ENCODE results near the gene RRP12. TPM values are rescaled to one million over a fixed set of nuclear protein-coding genes. Genes with fewer than 3 reads are reported as not detected.
"Not testable (repeated sequence)": the region's sequence is repeated elsewhere in the genome, so short reads cannot be mapped to it uniquely, and the experiment has no call there.

RRP12 gene
- total RNA-seq, 2 donors from 2014 or later = 27.8 to 33.5 TPM

DNA sequence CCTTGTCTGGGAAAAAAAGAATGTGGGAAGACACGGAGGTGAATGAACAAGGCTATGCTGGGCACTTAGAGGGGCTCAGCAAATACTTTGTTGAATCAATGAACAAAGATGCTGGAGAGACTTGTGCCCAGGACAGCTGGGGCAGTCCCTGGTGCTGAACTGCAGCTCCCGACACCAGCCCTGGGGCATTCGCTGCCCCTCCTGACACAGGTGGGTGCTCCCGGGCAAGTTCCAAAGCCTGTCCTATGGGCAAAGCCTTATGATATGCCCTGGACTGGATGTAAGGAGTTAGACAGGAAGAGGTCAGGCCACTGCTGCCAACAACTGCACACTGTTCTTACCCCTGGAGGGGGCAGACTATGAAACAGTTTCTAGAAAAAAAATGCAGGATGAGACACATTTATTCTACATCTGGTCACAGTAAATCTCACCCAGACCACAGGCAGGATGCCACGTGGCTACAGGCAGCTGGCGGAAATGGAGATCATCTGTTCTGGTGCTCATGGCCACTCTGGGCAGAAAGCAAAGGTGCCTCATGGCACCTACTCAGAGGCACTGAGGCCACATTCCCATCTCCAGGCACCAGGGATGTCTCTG is 44.7 kb downstream of the RRP12 start:
- H3K9me3 Mint-ChIP-seq = no peaks in the 10 kb centered on the region
- peaks cover 2 to 9% of the 10 kb centered on the region in 2 donors for H3K36me3 Mint-ChIP-seq (ENCODE audit: insufficient read depth in 2 of 2)
- H3K4me3 Mint-ChIP-seq = no peak overlapping the region
- DNase-seq = no peak
- no peaks in the 10 kb centered on the region for H3K4me1 Mint-ChIP-seq (ENCODE audit: low read depth)
- no peak overlapping the region for H3K27ac Mint-ChIP-seq
- ATAC-seq (replicated peaks in 1 of 2) = peak in 1 of 2 donors; percentile 5
- H3K27me3 Mint-ChIP-seq (ENCODE audit: low read depth) = no peaks in the 10 kb centered on the region

DNA sequence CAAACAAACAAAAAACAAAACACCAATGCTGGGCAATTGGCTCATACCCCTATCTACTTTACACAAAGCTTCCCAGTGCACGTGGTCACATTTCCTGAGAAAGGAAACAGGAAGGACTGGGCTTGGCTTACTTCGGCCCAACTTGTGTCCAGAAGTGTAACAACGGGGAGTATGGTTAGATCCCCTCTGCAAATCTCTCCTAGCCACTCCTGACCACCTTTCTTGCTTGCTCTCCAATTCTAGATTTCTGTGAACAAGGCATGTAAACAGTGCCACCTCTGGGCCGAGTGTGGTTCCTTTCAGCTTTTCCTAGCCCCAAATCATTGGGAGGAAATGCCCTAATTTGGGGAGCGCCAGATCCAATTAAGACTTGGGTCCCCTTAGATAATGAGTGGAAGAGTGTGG is 45.6 kb downstream of the RRP12 start:
- peaks cover 2 to 9% of the 10 kb centered on the region in 2 donors for H3K36me3 Mint-ChIP-seq (ENCODE audit: insufficient read depth in 2 of 2)
- ATAC-seq (replicated peaks in 1 of 2) = no peak
- H3K9me3 Mint-ChIP-seq = no peaks in the 10 kb centered on the region
- H3K4me1 Mint-ChIP-seq (ENCODE audit: low read depth) = no peaks in the 10 kb centered on the region
- no peak for DNase-seq
- no peak overlapping the region for H3K4me3 Mint-ChIP-seq
- H3K27ac Mint-ChIP-seq = no peak overlapping the region
- no peaks in the 10 kb centered on the region for H3K27me3 Mint-ChIP-seq (ENCODE audit: low read depth)

DNA sequence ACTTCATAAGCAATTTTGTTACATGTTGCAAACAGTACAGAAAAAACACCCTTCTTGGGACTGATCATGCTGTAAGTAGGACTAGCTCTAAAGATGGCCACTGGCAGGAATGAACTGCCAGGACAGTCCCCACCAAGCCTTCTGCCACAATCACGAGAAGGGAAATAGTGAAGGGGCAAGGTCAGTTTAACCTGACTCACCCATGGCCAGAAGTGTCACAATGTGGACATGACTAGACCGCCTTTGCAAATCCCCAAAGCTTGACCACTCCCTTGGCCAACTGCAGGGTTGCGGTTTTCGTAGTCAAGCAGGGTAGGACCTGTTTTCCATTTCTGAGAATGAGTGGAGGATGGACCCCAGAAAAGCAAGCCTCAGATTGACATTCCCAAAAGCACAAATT is 47.2 kb downstream of the RRP12 start:
- Mint-ChIP-seq H3K27ac (no peak overlapping the region), H3K4me1 (ENCODE audit: low read depth) (no peaks in the 10 kb centered on the region), H3K36me3 (ENCODE audit: insufficient read depth in 2 of 2) (peaks cover 2 to 9% of the 10 kb centered on the region in 2 donors), H3K9me3 (no peaks in the 10 kb centered on the region), H3K4me3 (no peak overlapping the region), H3K27me3 (ENCODE audit: low read depth) (no peaks in the 10 kb centered on the region)
- DNase-seq (no peak), ATAC-seq (replicated peaks in 1 of 2) (no peak)

DNA sequence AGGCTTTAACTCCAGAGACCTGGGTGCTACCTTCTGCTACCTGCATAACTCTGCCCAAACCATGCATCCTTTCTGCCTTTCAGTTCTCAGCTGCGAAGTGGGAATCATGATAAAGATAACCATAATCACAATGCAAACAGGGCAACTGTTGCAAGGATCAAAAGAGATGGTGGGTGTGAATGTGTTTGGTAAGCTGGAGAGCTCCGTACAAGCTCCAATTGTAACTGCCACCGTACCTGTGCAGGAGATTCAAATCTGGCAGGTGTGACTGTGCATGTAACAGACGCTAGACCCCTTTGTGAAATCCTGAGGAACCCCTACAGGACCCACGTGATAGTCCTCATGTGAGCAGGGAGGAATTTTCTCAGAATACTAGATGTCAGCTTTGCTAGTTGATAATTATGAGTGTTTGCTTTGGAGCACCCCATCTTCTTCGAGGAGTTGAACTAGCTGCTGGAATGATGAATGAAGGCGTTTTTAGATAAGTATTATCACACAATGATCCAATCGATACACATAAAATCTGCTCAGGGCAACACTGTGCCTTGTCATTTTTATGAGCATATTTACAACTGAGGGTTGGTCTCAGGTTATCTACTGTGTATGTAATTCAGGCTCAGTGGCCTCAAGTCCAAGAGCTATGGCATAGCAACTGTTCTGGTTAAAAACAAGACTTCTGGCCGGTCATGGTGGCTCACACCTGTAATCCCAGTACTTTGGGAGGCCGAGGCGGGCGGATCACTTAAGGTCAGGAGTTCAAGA is 51.2 kb downstream of the RRP12 start:
- Mint-ChIP-seq H3K4me3 (no peak overlapping the region), H3K9me3 (no peaks in the 10 kb centered on the region), H3K36me3 (ENCODE audit: insufficient read depth in 2 of 2) (no peaks in the 10 kb centered on the region), H3K27ac (no peak overlapping the region), H3K4me1 (ENCODE audit: low read depth) (no peaks in the 10 kb centered on the region), H3K27me3 (ENCODE audit: low read depth) (no peaks in the 10 kb centered on the region)
- ATAC-seq (replicated peaks in 1 of 2) (no peak), DNase-seq (no peak)

DNA sequence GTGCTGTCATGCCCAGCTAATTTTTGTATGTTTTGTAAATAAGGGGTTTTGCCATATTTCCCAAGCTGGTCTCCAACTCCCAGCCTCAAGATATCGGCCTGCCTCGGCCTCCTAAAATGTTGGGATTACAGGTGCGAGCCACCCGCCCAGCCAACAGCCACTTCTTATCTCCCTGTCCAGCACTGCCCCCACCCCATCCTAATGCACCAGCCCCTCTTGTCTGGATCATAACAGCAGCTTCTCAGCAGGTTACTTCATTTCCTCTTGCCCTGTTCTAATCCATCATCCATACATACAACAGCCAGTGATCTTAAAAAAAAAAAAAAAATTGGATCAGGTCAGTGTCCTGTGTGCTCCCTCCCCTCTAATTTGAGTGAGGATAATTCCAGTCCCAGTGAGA is 53.8 kb downstream of the RRP12 start:
- Mint-ChIP-seq H3K27ac (no peak overlapping the region), H3K36me3 (ENCODE audit: insufficient read depth in 2 of 2) (no peaks in the 10 kb centered on the region), H3K4me1 (ENCODE audit: low read depth) (no peaks in the 10 kb centered on the region), H3K9me3 (no peaks in the 10 kb centered on the region), H3K27me3 (ENCODE audit: low read depth) (no peaks in the 10 kb centered on the region), H3K4me3 (no peak overlapping the region)
- DNase-seq (no peak), ATAC-seq (replicated peaks in 1 of 2) (no peak)

- not testable (repeated sequence) for H3K27me3 Mint-ChIP-seq (ENCODE audit: low read depth); DNase-seq; ATAC-seq (replicated peaks in 1 of 2); H3K9me3 Mint-ChIP-seq; H3K36me3 Mint-ChIP-seq (ENCODE audit: insufficient read depth in 2 of 2); H3K27ac Mint-ChIP-seq; H3K4me3 Mint-ChIP-seq; H3K4me1 Mint-ChIP-seq (ENCODE audit: low read depth)
Observed at GRCh38 chr10:97343664-97344063, 57.5 kb downstream of the RRP12 start.

DNA sequence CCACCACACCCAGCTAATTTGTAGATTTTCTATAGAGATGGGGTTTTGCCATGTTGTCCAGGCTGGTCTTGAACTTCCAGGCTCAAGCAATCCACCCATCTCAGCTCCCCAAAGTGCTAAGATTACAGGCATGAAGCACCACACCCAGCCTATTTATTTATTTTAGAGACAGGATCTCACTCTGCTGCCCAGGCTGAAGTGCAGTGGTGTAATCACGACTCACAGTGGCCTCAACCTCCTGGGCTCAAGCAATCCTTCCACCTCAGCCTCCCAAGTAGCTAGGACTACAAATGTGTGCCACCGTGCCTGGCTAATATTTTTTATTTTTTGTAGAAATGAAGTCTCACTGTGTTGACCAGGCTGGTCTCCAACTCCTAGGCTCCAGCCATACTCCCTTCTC is 59.7 kb downstream of the RRP12 start:
- H3K9me3 Mint-ChIP-seq = no peaks in the 10 kb centered on the region
- no peak overlapping the region for H3K4me3 Mint-ChIP-seq
- no peak for ATAC-seq (replicated peaks in 1 of 2)
- H3K4me1 Mint-ChIP-seq (ENCODE audit: low read depth) = peaks cover 4% of the 10 kb centered on the region
- H3K27me3 Mint-ChIP-seq (ENCODE audit: low read depth) = no peaks in the 10 kb centered on the region
- no peaks in the 10 kb centered on the region for H3K36me3 Mint-ChIP-seq (ENCODE audit: insufficient read depth in 2 of 2)
- H3K27ac Mint-ChIP-seq = no peak overlapping the region
- DNase-seq = no peak

- Mint-ChIP-seq H3K36me3 (ENCODE audit: insufficient read depth in 2 of 2) (peaks cover 0 to under 1% of the 10 kb centered on the region in 2 donors), H3K27ac (no peak overlapping the region), H3K27me3 (ENCODE audit: low read depth) (no peaks in the 10 kb centered on the region), H3K4me3 (no peak overlapping the region), H3K9me3 (no peaks in the 10 kb centered on the region), H3K4me1 (ENCODE audit: low read depth) (peaks cover 25% of the 10 kb centered on the region)
- DNase-seq = no peak
- ATAC-seq (replicated peaks in 1 of 2) = no peak
Observed at GRCh38 chr10:97338041-97338440, 63.1 kb downstream of the RRP12 start.

DNA sequence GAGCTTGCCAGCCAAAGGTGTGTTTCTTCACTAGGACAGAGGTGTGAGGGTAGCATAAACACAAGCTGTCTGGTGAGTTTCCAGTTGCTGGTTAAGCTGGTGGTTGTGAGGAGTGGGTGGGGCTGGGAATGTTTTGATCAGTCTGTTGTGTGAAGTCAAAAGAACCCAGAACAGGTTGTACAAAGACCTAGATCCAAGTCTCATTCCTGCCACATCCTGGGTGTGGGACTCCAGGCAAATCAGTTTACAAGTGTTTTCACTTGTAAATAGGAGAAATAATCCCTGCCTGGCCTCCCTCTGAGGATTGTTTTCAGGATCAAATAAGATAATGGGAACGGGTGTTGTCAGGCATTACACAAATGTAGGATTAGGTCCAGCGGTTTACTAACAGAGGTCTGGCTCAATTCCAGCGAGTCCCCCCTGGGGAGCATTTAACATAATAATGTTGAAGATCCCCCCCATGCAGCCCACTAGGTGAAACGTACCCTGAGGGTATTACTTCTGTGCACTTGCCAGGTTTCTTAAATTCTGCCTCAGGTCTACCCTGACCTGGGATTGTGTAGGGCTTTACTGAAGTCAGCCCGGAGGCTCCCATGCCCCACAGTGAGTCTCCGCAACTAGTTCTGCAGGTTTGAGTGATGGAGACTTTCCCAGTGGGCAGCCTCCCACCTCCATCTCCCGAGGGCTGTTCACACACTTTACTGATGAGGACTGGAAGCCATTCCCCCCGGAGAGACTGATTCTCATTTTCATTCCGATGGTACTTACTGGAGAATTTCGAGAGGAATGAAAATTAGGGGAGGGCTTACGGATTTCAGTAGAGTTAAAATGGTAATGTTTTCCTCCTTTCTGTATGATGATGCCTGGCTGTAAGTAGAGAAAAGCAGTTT is 64.0 kb downstream of the RRP12 start:
- no peaks in the 10 kb centered on the region for H3K9me3 Mint-ChIP-seq
- peaks cover 0 to 1% of the 10 kb centered on the region in 2 donors for H3K36me3 Mint-ChIP-seq (ENCODE audit: insufficient read depth in 2 of 2)
- DNase-seq (no peak), ATAC-seq (replicated peaks in 1 of 2) (no peak)
- H3K4me1 Mint-ChIP-seq (ENCODE audit: low read depth) = peaks cover 33% of the 10 kb centered on the region
- peak overlapping the region; percentile 38 for H3K27ac Mint-ChIP-seq
- peak overlapping the region in 1 of 2 donors; percentile 71 for H3K4me3 Mint-ChIP-seq
- no peaks in the 10 kb centered on the region for H3K27me3 Mint-ChIP-seq (ENCODE audit: low read depth)

- H3K4me1 Mint-ChIP-seq (ENCODE audit: low read depth) = peaks cover 41% of the 10 kb centered on the region
- peak overlapping the region; percentile 38 for H3K27ac Mint-ChIP-seq
- H3K4me3 Mint-ChIP-seq = peak overlapping the region in 1 of 2 donors; percentile 71
- H3K36me3 Mint-ChIP-seq (ENCODE audit: insufficient read depth in 2 of 2) = peaks cover 0 to 1% of the 10 kb centered on the region in 2 donors
- no peak for DNase-seq
- no peaks in the 10 kb centered on the region for H3K9me3 Mint-ChIP-seq
- no peak for ATAC-seq (replicated peaks in 1 of 2)
- no peaks in the 10 kb centered on the region for H3K27me3 Mint-ChIP-seq (ENCODE audit: low read depth)
Observed at GRCh38 chr10:97336446-97336845, 64.7 kb downstream of the RRP12 start.

DNA sequence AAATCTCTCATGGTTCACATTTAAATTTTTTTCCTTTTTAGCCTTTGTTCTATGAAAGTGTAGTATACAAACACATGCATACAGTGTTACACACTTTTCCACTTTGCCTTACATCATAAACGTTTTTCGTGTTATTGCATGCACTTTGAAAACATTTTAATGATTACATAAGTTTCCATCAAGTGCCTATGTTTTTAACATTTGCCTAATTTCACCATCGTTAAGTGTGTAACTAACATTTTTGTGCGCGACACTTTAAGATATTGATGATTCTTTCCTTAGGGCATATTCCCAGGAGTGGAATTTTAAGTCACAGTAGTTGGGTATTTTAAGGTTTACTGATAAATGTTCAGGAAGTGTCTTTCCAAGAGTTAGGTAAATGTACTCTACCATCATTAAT is 65.1 kb downstream of the RRP12 start:
- ATAC-seq (replicated peaks in 1 of 2) (no peak), DNase-seq (no peak)
- peak overlapping the region; percentile 11 to 71 for H3K4me3 Mint-ChIP-seq
- peaks cover 0 to 1% of the 10 kb centered on the region in 2 donors for H3K36me3 Mint-ChIP-seq (ENCODE audit: insufficient read depth in 2 of 2)
- H3K27ac Mint-ChIP-seq = peak overlapping the region; percentile 73
- no peaks in the 10 kb centered on the region for H3K27me3 Mint-ChIP-seq (ENCODE audit: low read depth)
- H3K4me1 Mint-ChIP-seq (ENCODE audit: low read depth) = peaks cover 45% of the 10 kb centered on the region
- no peaks in the 10 kb centered on the region for H3K9me3 Mint-ChIP-seq

- Mint-ChIP-seq H3K27ac (no peak overlapping the region), H3K9me3 (no peaks in the 10 kb centered on the region), H3K36me3 (ENCODE audit: insufficient read depth in 2 of 2) (peaks cover under 1 to 1% of the 10 kb centered on the region in 2 donors), H3K4me1 (ENCODE audit: low read depth) (peaks cover 52% of the 10 kb centered on the region), H3K27me3 (ENCODE audit: low read depth) (no peaks in the 10 kb centered on the region), H3K4me3 (peak overlapping the region; percentile 71 to 77)
- no peak for ATAC-seq (replicated peaks in 1 of 2)
- DNase-seq = peak; percentile 15
Observed at GRCh38 chr10:97335188-97335619, 65.9 kb downstream of the RRP12 start.

All from activated T-cell treated with anti-CD3 and anti-CD28 coated beads, Interleukin-2, amount 50 U/mL, for 72 hours (primary cell).